Measurements from ENCODE around the gene DKK2.

The DKK2 gene

DNA sequence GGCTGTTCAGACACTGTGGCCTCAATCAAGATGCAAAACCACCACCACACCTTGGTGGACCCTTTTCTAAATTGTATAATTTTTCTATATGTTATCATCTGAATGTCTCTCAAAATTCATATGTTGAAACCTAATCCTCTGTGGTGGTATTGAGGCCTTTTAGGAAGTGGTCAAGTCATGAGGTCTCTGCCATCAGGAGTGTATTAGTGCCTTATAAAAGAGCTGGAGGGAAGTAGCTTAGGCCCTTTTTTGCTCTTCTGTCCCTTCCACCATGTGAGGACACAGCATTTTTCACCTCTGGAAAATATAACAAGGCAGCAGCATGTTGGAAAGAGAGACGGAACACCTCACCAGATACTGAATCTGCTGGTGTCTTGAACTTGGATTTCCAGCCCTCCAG, 30.5 kb upstream of the DKK2 start:
- TF ChIP-seq, protein P1, sequence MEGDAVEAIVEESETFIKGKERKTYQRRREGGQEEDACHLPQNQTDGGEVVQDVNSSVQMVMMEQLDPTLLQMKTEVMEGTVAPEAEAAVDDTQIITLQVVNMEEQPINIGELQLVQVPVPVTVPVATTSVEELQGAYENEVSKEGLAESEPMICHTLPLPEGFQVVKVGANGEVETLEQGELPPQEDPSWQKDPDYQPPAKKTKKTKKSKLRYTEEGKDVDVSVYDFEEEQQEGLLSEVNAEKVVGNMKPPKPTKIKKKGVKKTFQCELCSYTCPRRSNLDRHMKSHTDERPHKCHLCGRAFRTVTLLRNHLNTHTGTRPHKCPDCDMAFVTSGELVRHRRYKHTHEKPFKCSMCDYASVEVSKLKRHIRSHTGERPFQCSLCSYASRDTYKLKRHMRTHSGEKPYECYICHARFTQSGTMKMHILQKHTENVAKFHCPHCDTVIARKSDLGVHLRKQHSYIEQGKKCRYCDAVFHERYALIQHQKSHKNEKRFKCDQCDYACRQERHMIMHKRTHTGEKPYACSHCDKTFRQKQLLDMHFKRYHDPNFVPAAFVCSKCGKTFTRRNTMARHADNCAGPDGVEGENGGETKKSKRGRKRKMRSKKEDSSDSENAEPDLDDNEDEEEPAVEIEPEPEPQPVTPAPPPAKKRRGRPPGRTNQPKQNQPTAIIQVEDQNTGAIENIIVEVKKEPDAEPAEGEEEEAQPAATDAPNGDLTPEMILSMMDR (IDR thresholded peaks at IDR 0.05; ENCODE audit: control insufficient read depth, insufficient read depth, low read depth, low read length, missing control alignments) = no peak
- no peak overlapping the region for H3K4me3 ChIP-seq (ENCODE audit: control insufficient read depth, low read depth, low read length)
- no peak for DNase-seq (ENCODE audit: low read depth)

DNA sequence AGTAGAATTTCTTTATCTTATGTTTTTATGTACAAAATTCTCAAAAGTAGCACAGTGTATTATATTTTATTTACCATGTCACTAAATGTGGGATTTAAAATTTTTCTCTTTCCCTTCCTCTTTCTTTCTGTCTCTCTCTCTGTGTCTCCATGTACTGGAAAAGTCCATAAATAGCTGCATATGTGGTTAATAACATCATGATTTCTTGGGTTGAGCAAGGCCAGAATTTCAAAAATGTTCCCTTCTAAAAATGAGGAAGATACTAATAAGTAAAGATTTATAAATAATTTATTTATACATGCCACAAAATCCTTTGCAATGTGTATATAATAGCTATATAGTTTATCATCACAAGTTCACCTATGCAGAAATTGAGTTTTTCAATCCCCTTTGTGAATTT, 29.1 kb upstream of the DKK2 start:
- H3K4me3 ChIP-seq (ENCODE audit: control insufficient read depth, low read depth, low read length) = no peak overlapping the region
- TF ChIP-seq, protein P1 (IDR thresholded peaks at IDR 0.05; ENCODE audit: control insufficient read depth, insufficient read depth, low read depth, low read length, missing control alignments) = no peak
- DNase-seq (ENCODE audit: low read depth) = no peak

DNA sequence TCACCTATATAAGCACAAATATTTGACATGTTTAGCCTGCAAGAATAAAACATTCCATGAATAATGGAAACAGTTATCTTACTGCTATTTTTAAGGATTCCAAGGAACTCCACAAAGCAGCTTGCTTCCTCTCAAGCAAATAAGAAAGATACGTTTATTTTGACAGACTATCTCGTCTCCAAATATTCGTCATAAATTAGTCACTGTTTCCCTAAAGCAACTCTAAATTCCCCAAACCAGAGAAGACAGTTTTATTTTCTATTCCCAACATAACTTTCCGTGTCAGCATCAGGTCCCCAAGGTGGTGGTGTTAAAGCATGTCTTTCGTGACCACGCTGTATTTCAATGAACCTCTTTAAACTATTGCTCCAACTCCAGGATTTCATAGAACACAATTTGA, 24.3 kb upstream of the DKK2 start:
- TF ChIP-seq, protein P1 (IDR thresholded peaks at IDR 0.05; ENCODE audit: control insufficient read depth, insufficient read depth, low read depth, low read length, missing control alignments) = no peak
- no peak overlapping the region for H3K4me3 ChIP-seq (ENCODE audit: control insufficient read depth, low read depth, low read length)
- DNase-seq (ENCODE audit: low read depth) = no peak

DNA sequence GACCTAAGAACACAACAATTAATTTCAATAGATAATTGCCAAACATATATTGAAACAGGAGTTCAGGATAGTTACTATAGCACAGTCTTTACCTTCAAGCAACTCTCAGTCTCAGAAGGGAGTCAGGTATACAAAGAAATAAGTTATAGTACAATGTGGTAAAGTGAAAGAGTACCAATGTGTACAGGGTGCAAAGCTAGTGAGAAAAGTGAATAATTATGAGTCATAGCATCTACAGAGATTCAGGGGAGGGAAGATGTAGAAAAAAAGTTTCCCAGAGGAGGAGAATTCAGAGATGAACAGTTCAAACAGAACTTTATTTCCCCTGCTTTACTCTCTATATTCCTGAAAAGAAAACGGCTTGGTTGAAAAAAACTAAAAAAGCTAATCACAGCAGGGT, 22.7 kb upstream of the DKK2 start:
- TF ChIP-seq, protein P1 (IDR thresholded peaks at IDR 0.05; ENCODE audit: control insufficient read depth, insufficient read depth, low read depth, low read length, missing control alignments) = no peak
- DNase-seq (ENCODE audit: low read depth) = no peak
- no peak overlapping the region for H3K4me3 ChIP-seq (ENCODE audit: control insufficient read depth, low read depth, low read length)

DNA sequence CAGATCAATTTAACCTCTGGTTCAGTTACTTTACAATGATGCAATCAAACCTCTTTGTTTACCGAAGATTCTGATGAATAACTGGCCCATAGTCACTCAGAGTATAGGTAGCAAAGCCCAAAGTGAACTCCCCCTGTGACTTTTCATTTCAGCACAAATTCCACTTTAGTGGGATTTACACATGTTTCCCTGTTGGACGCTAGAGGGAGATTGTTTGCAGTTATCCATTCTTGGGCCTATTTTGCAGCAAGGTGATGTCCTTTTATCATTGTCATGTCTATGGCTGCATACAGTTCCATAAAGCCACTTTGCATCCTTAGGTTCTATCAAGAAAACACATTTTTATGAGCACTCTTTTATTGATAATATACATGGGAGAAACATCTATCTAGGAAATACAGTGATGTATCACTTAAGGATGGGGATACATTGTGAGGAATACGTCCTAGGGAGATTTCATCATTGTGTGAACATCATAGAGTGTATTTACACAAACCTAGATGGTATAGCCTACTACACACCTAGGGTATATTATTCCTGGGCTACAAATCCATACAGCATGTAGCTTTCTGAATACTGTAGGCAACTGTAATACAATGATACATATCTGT, 14.5 kb upstream of the DKK2 start:
- TF ChIP-seq, protein P1 (IDR thresholded peaks at IDR 0.05; ENCODE audit: control insufficient read depth, insufficient read depth, low read depth, low read length, missing control alignments) = peak; percentile 73
- DNase-seq (ENCODE audit: low read depth) = no peak
- H3K4me3 ChIP-seq (ENCODE audit: control insufficient read depth, low read depth, low read length) = no peak overlapping the region

DNA sequence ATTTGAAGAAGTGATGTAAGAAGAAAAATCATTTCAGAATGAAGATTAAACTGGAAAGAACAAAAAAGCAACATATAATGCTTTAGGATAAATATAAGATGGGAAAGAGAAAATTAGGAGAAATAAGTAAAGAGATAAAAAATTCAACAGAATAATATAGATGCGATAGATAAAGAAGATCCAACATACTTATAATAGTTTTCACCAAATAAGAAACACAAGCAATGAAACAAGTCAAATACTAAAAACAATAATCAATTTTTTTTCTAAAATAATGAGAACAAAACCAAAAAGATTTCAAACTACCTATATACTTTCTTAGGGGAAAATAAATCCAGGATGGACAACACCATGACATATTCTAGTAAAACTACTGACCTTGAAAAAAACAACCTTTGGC, 10.1 kb upstream of the DKK2 start:
- TF ChIP-seq, protein P1 (IDR thresholded peaks at IDR 0.05; ENCODE audit: control insufficient read depth, insufficient read depth, low read depth, low read length, missing control alignments) = no peak
- no peak for DNase-seq (ENCODE audit: low read depth)
- no peak overlapping the region for H3K4me3 ChIP-seq (ENCODE audit: control insufficient read depth, low read depth, low read length)

DNA sequence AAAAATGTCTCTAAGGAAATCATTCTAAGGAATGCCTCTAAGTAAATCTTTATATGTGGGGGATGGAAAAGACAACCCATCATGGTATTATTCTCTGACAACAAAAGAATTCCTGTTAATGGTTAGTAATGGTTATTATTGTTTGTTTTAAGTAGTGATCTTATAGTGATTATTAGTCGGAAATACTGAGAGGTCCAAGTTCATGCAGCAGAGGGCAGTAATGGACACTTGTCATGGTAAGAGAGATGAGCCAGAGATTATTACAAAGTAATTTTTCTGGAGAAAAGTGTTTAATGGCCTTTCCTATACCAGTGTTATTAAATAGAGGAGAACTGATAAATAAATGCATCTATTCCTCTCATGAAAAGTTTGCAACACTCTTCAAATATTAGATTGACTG, 8.1 kb upstream of the DKK2 start:
- no peak overlapping the region for H3K4me3 ChIP-seq (ENCODE audit: control insufficient read depth, low read depth, low read length)
- no peak for DNase-seq (ENCODE audit: low read depth)
- TF ChIP-seq, protein P1 (IDR thresholded peaks at IDR 0.05; ENCODE audit: control insufficient read depth, insufficient read depth, low read depth, low read length, missing control alignments) = peak; percentile 36
